CMK (cell line): Measurements from ENCODE around the gene ETFDH.
"Not testable (repeated sequence)": the region's sequence is repeated elsewhere in the genome, so short reads cannot be mapped to it uniquely, and the experiment has no call there.

ENCODE experiments used
- DNase-seq: peaks from one replicate; pipeline ENCODE4 v3.0.0-alpha.2; 2010; ENCODE audit warnings: low read depth

The ETFDH gene

GRCh38 chr4:158755819-158756218 lies 83.7 kb downstream of the ETFDH start:
- not testable (repeated sequence) for DNase-seq

- no peak for DNase-seq
Measured at GRCh38 chr4:158756588-158756987, 84.5 kb downstream of the ETFDH start.

GRCh38 chr4:158758142-158758541 lies 86.0 kb downstream of the ETFDH start:
- DNase-seq = no peak

- no peak for DNase-seq
Measured at GRCh38 chr4:158758703-158759102, 86.6 kb downstream of the ETFDH start.
